ENCODE measurements around the gene METTL25.

The METTL25 gene

DNA sequence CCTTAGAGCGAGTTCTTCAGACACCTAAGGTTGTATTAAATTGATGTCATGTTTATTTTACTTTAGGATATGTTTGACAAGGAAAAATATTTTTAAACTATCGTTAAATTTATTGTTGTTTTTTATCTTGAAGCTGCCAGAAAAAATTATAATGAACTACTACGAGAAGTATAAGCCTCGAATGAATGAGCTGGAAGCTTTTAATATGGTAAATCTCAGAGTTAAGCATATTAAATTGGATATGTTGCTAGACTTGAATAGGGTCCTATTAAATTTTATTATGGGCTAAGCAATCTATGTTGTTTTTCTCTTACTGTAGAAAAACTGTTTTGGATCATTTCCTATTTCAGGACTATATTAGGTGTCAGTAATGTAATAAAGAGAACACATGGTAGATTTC, 118.2 kb downstream of the METTL25 start:
- H3K4me3 ChIP-seq (ENCODE audit: low read depth, low read length): no peak overlapping the region
- TF ChIP-seq, protein P1, sequence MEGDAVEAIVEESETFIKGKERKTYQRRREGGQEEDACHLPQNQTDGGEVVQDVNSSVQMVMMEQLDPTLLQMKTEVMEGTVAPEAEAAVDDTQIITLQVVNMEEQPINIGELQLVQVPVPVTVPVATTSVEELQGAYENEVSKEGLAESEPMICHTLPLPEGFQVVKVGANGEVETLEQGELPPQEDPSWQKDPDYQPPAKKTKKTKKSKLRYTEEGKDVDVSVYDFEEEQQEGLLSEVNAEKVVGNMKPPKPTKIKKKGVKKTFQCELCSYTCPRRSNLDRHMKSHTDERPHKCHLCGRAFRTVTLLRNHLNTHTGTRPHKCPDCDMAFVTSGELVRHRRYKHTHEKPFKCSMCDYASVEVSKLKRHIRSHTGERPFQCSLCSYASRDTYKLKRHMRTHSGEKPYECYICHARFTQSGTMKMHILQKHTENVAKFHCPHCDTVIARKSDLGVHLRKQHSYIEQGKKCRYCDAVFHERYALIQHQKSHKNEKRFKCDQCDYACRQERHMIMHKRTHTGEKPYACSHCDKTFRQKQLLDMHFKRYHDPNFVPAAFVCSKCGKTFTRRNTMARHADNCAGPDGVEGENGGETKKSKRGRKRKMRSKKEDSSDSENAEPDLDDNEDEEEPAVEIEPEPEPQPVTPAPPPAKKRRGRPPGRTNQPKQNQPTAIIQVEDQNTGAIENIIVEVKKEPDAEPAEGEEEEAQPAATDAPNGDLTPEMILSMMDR (IDR thresholded peaks at IDR 0.05; ENCODE audit: low read depth, low read length): no peak

DNA sequence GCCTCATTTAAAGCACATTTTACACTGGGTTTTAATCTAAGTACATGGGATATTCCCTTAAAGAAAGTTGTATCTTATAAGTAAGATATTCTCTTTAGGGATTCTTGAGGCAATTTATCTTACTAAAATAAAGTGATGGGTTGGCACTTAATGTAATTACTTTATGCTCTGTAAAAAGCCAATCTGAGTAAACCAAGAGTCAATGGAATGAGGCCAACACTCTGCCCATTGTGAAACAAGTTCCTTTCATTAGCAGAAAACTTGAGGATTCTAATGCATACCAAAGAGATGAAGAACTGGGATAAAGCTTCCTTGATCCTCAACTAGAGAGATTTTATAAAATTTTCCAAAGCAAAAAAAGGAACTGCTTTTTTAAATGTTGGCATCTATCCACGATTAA, 121.2 kb downstream of the METTL25 start:
- TF ChIP-seq, protein P1 (IDR thresholded peaks at IDR 0.05; ENCODE audit: low read depth, low read length): no peak
- no peak overlapping the region for H3K4me3 ChIP-seq (ENCODE audit: low read depth, low read length)

DNA sequence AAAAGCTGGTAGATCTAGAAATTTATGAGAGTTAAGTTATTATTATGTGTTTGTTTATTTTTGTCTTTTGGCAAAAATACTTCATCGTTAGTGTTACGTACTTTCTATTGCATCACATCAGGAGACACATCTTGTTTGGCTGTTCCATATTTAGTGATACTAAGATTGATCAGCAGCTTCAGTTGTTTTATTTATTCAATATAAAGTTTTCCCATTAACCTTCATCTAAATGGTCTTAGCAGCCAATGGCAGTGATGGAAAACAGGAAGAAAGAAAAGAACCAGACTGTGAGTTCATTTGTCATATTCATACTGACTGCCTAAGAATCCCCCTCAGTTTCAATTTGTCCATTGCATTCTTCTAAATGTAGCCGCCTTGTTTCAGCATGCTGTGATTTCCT, 122.3 kb downstream of the METTL25 start:
- TF ChIP-seq, protein P1 (IDR thresholded peaks at IDR 0.05; ENCODE audit: low read depth, low read length): no peak

DNA sequence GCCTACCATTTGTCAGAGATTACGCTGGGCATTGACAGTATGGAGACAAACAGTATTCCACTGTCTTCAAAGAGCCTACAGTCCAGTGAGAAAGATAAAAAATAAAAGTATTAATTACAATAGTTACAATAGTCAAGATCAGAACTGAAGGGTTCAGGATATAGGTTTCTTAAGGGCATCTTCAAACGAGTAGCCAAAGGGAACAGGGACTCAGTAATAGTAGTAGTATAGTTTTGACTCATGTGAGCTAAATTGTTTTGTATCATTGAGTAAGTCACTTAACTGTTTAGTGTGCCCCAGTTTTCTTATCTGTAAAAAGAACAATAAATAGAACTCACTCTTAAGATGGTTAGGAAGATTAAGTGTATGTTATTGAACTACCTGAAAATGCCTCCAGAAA, 123.6 kb downstream of the METTL25 start:
- TF ChIP-seq, protein P1 (IDR thresholded peaks at IDR 0.05; ENCODE audit: low read depth, low read length): no peak
- no peak overlapping the region for H3K4me3 ChIP-seq (ENCODE audit: low read depth, low read length)

More for the DNA sequence above, 122.3 kb downstream of the METTL25 start:
- no peak overlapping the region for H3K4me3 ChIP-seq (ENCODE audit: low read depth, low read length)

DNA sequence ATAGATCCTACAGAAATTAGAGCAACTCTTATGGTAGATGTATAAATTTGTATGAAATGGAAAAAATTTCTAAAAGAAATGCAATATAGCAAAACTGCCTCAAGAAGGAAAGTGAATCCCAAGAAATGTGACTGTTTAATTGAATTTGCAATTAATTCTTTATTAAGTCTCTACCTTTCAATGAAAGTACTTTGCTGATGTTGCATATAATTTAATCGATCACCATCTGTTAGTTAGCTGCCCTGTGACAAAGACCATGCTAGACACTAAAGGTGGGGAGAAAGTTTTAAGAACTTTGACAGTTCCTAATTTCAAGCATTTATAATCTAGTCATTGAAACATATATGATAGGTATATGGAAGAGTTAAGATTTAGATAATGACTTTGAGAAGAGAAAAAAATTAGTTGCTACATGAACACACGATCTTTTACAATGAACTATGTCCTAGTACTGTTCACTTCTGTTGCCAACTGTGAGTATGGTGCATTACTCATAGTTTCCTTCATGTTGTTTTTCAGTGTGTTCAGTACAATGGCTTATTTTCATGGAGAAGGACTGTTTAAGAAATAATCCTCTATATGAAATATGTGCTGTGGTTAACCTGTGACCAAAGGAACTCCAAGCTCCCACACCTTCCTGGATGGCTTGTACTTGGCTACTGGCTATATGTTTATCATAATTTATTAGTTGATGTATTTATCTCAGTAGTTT, 128.4 kb downstream of the METTL25 start:
- TF ChIP-seq, protein P1 (IDR thresholded peaks at IDR 0.05; ENCODE audit: low read depth, low read length): no peak
- no peak overlapping the region for H3K4me3 ChIP-seq (ENCODE audit: low read depth, low read length)

DNA sequence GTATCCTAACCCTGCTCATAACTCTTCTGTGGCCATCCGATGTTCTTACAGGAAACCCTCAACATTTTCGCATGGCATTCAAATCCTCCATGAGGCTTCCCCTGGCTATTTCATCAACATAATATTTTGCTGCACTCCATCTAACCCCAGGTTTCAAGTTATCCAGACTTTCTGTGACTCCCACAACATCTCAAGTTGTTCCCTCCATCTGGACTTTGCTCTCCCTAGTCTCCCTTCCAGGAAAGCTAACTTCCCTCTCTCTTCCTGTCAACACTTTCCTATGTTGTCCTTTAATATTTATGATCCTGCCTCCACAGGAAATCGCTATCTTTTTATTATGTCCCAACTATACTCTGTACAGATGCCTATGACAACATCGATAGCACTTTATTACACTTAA, 146.1 kb downstream of the METTL25 start:
- TF ChIP-seq, protein P1 (IDR thresholded peaks at IDR 0.05; ENCODE audit: low read depth, low read length): no peak
- no peak overlapping the region for H3K4me3 ChIP-seq (ENCODE audit: low read depth, low read length)

DNA sequence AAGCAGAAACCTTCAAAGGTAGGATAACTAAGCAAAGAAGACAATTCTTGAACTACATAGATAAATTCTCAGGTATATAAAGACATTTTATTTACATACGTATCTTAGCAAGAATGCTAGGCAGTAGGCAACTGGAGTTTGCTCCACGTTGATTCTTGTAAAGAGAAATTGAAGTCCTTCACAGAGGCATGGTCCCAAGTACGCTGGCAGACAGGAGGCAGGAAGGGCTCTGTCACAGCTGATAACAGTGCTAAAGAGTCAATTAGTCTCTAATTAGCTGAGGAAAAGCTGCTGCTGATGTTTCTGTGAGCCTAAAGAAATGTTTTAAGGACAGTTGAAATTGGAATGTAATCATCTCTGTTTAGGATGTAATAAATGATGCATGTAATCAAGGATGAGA, 146.8 kb downstream of the METTL25 start:
- H3K4me3 ChIP-seq (ENCODE audit: low read depth, low read length): no peak overlapping the region
- TF ChIP-seq, protein P1 (IDR thresholded peaks at IDR 0.05; ENCODE audit: low read depth, low read length): no peak
